ENCODE results near the gene DUSP28.

- TF ChIP-seq ZFP3 (CRISPR knock-in tag; IDR thresholded peaks at IDR 0.05) (no peak), ARNTL (CRISPR knock-in tag; IDR thresholded peaks at IDR 0.05; ENCODE audit: borderline replicate concordance, low read depth) (no peak), PATZ1 (CRISPR knock-in tag; IDR thresholded peaks at IDR 0.05; ENCODE audit: borderline replicate concordance) (no peak), CSDC2 (CRISPR knock-in tag; IDR thresholded peaks at IDR 0.05) (no peak), CREB5 (CRISPR knock-in tag; IDR thresholded peaks at IDR 0.05; ENCODE audit: low read depth) (no peak), ZC3H10 (CRISPR knock-in tag; IDR thresholded peaks at IDR 0.05) (no peak), OSR1 (CRISPR knock-in tag; IDR thresholded peaks at IDR 0.05) (no peak), RARB (CRISPR knock-in tag; IDR thresholded peaks at IDR 0.05) (no peak), SNAI2 (CRISPR knock-in tag; IDR thresholded peaks at IDR 0.05) (no peak)
These were observed 30.0 kb upstream of the DUSP28 start for GRCh38 chr2:240530181-240530580.
